H1 (cell line): Measurements from ENCODE around the gene IL12B. TPM values are rescaled to one million over a fixed set of nuclear protein-coding genes. Genes with fewer than 3 reads are reported as not detected.

Source experiments
- polyA plus RNA-seq, 7 experiments: library from polyadenylated mRNA; depleted of rRNA in 3 of 7; stranded (reverse) in 5 of 7; unstranded in 2 of 7; fragments of >200 nt in 5 of 7; fragments of 200-250 nt in 2 of 7; gene quantifications; 1 replicate in 5 of 7; 2 replicates in 1 of 7; 4 replicates in 1 of 7; pipeline versions ENCODE4 v1.2.1 to v1.2.3, GENCODE V29; 2011 to 2013; ENCODE audit warnings: missing spikeins in 2 of 7, mixed read lengths in 2 of 7
- total RNA-seq: library from RNA; stranded (reverse); fragmentation: NEBNext Ultra II Directional; extraction: Animal tissue kit (Norgen Biotek cat#: 25700); gene quantifications from 2 replicates; pipeline ENCODE4 v1.2.1, GENCODE V29; 2021
- TF ChIP-seq, protein P1 (sequence below): fragments of 300-600 bp; sonication (generic); IDR thresholded peaks from 2 replicates; pipeline ENCODE4 v1.7.1; 2012; ENCODE audit warnings: low read length, moderate library complexity, mild to moderate bottlenecking, inconsistent platforms; ENCODE audit not compliant: insufficient replicate concordance

The IL12B gene
- total and polyA plus RNA-seq, 2 of the 8 experiments (the other 6 are each of a cell fraction or from before 2014, with no cell fraction given): not detected

DNA sequence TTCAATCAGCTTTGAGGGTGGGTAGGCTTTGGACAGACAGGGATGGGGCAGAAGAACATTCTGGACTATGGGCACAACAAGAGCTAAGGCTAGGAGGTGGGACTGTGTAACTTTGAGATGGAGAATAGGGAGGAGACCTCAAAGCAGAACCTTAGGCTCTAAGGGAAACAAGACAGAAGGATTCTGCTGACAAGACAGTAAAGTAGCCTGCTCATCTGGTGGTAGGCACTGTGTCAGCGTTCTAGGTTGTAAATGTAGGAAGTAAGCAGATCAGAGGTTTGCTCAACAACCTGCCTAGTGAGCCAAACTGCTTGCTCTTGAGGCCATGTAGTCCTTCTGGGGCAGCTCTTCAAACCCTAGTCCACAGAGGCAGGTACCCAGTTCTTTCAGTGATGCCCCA lies 15.0 kb upstream of the IL12B start (continued):
- TF ChIP-seq, protein P1, sequence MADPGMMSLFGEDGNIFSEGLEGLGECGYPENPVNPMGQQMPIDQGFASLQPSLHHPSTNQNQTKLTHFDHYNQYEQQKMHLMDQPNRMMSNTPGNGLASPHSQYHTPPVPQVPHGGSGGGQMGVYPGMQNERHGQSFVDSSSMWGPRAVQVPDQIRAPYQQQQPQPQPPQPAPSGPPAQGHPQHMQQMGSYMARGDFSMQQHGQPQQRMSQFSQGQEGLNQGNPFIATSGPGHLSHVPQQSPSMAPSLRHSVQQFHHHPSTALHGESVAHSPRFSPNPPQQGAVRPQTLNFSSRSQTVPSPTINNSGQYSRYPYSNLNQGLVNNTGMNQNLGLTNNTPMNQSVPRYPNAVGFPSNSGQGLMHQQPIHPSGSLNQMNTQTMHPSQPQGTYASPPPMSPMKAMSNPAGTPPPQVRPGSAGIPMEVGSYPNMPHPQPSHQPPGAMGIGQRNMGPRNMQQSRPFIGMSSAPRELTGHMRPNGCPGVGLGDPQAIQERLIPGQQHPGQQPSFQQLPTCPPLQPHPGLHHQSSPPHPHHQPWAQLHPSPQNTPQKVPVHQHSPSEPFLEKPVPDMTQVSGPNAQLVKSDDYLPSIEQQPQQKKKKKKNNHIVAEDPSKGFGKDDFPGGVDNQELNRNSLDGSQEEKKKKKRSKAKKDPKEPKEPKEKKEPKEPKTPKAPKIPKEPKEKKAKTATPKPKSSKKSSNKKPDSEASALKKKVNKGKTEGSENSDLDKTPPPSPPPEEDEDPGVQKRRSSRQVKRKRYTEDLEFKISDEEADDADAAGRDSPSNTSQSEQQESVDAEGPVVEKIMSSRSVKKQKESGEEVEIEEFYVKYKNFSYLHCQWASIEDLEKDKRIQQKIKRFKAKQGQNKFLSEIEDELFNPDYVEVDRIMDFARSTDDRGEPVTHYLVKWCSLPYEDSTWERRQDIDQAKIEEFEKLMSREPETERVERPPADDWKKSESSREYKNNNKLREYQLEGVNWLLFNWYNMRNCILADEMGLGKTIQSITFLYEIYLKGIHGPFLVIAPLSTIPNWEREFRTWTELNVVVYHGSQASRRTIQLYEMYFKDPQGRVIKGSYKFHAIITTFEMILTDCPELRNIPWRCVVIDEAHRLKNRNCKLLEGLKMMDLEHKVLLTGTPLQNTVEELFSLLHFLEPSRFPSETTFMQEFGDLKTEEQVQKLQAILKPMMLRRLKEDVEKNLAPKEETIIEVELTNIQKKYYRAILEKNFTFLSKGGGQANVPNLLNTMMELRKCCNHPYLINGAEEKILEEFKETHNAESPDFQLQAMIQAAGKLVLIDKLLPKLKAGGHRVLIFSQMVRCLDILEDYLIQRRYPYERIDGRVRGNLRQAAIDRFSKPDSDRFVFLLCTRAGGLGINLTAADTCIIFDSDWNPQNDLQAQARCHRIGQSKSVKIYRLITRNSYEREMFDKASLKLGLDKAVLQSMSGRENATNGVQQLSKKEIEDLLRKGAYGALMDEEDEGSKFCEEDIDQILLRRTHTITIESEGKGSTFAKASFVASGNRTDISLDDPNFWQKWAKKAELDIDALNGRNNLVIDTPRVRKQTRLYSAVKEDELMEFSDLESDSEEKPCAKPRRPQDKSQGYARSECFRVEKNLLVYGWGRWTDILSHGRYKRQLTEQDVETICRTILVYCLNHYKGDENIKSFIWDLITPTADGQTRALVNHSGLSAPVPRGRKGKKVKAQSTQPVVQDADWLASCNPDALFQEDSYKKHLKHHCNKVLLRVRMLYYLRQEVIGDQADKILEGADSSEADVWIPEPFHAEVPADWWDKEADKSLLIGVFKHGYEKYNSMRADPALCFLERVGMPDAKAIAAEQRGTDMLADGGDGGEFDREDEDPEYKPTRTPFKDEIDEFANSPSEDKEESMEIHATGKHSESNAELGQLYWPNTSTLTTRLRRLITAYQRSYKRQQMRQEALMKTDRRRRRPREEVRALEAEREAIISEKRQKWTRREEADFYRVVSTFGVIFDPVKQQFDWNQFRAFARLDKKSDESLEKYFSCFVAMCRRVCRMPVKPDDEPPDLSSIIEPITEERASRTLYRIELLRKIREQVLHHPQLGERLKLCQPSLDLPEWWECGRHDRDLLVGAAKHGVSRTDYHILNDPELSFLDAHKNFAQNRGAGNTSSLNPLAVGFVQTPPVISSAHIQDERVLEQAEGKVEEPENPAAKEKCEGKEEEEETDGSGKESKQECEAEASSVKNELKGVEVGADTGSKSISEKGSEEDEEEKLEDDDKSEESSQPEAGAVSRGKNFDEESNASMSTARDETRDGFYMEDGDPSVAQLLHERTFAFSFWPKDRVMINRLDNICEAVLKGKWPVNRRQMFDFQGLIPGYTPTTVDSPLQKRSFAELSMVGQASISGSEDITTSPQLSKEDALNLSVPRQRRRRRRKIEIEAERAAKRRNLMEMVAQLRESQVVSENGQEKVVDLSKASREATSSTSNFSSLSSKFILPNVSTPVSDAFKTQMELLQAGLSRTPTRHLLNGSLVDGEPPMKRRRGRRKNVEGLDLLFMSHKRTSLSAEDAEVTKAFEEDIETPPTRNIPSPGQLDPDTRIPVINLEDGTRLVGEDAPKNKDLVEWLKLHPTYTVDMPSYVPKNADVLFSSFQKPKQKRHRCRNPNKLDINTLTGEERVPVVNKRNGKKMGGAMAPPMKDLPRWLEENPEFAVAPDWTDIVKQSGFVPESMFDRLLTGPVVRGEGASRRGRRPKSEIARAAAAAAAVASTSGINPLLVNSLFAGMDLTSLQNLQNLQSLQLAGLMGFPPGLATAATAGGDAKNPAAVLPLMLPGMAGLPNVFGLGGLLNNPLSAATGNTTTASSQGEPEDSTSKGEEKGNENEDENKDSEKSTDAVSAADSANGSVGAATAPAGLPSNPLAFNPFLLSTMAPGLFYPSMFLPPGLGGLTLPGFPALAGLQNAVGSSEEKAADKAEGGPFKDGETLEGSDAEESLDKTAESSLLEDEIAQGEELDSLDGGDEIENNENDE: no peak
- TF ChIP-seq, all 59 proteins: peak for 0
